Stimulated activated CD8-positive, alpha-beta memory T cell treated with anti-CD3 and anti-CD28 coated beads, Interleukin-15, amount 100 ng/mL, for 48 hours (primary cell): Measurements from ENCODE around the gene DUS3L.
"Not testable (repeated sequence)": the region's sequence is repeated elsewhere in the genome, so short reads cannot be mapped to it uniquely, and the experiment has no call there.

ENCODE experiments used
- DNase-seq, 2 donors: peaks; one replicate each; pipeline ENCODE4 v3.0.0-alpha.2; 2020; ENCODE audit warnings: low read depth in 2 of 2

Gene DUS3L

DNA sequence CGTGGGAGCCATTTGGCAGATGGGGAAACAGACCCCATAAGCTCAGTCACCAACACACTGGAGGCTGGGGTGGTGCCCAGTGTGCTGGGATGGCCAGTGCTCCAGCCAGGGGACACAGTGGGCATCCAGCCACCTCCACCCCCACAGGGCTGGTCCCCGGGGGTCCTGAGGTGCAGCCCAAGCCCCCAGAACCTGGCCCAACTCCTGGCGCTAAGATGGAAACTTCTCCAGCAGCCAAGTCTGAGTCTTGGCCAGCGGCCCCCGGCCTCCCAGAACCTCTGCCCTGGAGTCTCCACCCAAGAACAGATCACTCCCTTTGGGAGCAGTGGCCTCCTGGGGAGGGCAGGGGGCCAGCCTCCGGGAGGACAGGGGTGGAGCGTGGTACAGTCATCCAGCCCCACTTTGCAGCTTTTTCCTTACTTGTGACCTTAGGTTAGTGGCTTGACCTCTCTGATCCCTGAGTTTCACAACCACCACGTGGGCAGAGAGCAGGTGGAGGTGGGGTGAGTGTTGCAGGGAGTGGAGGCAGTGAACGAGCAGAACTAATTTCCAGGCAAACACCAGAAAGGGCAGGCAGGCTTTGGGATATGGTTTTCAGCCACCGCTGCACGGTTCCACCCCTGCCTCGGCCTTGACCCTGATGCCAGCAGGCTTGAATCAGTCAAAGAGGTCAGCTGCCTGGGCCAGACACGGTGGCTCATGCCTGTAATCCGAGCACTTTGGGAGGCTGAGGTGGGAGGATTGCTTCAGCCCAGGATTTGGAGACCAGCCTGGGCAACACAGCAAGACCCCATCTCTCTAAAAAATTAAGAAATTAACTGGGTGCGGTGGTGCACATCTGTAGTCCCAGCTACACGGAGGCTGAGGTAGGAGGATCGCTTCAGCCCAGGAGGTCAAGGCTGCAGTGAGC lies 9.7 kb upstream of the DUS3L start:
- DNase-seq, result no peak

DNA sequence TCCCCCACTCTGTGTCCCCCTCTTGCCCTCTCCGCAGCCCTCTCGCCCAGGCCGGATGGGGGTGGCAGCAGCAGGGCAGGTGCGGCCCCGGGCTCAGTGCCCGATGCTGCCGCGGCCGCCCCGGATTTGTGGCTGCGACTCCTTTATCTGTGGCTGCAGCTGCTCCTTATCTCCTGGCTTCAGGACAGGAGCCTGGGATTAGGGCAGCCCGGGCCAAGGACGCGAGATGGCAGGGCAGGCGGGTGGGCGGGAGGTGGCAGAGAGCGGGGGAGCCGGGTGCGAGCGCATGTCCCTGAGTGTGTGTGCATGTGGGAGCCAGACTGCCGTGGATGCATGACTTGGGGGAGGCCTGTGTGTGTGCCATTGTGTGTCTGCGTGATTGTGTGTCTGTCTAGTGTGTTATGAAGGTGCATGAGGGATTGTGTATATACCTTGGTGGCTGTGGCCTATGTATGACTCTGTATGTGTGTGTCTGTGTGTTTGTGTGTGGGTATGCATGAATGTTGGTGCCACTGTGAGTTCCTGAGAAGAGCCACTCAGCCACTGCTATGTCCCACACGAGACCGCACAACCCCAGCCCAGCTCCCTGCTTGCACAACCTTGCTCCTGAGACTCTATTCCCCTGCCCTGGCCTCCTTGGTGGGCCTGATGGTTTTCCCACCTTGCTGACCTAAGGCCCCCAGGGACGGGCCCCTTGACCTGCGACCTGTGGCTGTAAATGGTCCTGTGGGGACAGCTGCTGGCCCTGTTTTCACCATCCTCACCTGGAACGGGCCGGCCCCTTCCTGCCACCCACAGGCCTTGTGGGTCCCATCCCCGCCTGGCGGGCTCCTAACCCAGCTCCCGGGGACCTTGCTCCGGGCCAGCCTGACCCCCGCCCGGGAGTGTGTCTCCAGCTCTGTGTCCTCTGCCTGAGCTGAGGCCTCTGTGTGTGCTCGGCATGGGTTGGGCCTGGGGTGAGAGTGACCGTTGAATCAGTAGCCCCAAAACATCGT lies 8.6 kb upstream of the DUS3L start:
- DNase-seq, result no peak

DNA sequence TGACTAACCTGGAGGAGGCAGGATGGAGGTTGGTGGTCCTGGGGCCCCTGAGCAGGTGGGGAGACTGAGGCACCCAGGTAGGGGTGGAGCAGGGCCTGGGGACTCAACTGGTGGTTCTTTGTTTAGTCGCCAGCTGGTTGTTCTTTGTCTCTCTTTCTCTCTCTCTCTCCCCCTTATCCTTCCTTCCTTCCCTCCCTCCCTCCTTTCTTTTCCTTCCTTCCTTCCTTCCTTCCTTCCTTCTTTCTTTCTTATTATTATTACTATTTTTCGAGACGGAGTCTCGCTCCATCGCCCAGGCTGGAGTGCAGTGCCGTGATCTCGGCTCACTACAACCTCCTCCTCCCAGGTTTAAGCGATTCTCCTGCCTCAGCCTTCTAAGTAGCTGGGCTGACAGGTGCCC lies 7.3 kb upstream of the DUS3L start:
- DNase-seq, result no peak

DNA sequence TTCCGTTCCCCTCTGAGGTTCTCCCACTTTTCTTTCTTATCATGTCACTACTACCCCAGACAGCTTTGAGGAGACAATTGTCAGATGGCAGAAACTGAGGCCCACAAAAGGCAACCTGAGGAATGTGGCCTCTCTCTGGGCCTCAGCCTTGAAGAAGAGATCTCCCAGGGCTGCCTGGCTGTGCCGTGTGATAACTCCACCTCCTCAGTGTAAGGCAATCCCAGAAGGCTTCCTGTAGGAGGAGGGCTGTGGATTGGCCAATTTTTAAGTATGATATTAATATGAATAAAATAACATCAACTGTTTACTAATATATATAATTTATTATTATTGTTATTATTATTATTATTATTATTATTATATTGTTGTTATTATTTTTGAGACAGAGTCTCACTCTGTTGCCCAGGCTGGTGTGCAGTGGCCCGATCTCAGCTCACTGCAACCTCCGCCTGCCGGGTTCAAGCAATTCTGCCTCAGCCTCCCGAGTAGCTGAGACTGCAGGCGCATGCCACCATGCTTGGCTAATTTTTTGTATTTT lies 4.5 kb upstream of the DUS3L start:
- no peak for DNase-seq

DNA sequence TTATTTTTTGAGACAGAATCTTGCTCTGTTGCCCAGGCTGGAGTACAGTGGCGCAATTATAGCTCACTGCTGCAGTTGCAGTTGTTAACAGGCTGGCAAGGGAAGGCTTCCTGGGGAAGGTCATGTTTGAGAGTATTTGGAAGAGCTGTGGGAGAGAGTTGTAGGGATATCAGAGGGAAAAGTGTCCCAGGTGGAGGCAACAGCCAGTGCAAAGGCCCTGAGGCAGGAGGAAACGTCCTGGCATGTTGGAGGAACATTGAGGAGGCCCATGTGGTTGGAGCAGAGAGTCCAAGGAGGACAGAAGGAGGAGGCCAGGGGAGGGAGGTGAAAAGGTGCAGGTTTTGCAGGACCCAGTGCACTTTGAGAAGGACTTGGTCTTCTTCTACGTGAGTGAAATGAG lies 2.2 kb upstream of the DUS3L start:
- DNase-seq, result no peak

DNA sequence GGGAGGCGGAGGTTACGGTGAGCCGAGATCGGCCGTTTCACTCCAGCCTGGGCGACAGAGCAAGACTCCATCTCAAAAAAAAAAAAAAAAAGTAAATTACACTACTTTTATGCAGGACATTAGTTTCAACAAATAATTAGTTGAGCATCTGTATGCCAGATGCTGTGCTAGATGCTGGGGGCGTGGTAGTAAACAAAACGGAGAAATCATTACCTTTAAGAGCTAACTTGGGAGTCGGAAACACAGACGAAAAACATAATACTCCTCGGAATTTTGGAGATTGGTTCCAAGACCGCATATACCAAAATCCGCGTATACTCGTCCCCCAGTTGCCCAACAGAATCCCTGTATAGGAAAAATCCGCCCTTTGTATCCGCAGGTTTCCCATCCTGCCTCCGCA lies 1.3 kb upstream of the DUS3L start:
- no peak for DNase-seq

DNA sequence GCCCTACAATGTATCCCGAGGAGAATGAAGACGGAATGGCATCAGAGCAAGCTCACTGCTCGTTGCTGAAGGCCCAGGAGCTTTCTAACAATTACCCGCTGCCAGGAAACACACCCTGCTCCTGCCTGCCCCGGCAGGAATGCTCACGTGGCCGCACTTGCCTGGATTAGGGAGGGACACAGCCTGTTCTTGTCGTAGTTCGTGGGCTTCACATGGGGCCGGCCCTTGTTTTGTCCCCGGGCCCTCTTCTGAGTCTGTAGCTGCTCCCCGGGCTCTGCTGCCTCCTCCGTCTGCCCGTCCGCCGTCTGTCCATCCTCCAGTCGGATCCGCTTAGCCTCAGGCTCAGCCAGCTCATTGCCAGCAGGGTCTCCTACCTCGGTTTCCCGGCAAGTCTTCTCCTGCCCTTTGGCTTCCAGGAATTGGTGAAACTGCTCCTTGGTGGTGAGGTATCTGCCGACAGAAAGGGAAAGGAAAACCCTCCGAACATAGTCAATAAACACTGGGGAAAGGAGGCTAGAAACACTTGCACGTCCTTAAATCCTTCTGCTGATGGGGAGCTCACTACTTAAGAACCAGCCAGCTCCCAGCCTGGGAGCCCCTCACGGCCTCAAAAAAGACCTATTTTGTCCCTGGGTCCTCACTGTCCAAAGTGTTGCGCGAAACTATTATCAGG lies 941 bp downstream of the DUS3L start:
- no peak for DNase-seq

DNA sequence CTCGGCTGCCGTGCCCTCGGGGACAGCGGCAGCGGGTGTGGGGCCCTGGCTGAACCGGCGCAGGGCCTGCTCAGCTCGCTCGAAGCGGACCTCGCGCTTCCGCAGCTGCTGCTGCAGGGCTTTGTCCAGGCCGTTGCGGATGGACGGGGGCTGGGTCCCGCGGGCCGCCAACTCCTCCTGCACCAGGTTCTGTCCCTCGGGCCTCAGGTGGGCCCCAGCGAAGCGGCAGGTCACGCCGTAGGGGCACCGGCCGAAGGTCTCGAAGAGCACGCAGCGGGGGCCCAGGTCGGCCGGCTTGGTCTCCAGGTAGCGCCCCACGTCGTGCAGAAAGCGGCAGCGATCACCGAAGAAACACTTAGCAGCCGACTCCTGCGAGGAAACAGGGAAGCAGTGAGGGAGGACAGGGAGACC lies 1.6 kb downstream of the DUS3L start:
- no peak for DNase-seq

DNA sequence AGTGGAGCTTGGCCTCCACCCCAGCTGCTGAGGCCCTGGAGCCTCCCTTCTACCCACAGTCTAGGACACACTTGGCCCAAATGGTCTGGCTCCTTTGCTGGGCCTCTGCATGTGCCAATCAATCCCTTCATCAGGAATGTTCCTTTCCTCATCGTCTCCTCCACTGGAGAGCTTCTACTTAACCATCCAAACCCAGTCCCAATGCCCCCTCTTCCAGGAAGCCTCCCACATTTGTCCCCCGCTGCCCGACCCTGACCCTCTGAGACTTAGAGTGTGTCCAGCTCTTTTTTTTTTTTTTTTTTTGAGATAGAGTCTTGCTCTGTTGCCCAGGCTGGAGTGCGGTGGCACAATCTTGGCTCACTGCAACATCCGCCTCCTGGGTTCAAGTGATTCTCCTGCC lies 2.5 kb downstream of the DUS3L start:
- no peak for DNase-seq

DNA sequence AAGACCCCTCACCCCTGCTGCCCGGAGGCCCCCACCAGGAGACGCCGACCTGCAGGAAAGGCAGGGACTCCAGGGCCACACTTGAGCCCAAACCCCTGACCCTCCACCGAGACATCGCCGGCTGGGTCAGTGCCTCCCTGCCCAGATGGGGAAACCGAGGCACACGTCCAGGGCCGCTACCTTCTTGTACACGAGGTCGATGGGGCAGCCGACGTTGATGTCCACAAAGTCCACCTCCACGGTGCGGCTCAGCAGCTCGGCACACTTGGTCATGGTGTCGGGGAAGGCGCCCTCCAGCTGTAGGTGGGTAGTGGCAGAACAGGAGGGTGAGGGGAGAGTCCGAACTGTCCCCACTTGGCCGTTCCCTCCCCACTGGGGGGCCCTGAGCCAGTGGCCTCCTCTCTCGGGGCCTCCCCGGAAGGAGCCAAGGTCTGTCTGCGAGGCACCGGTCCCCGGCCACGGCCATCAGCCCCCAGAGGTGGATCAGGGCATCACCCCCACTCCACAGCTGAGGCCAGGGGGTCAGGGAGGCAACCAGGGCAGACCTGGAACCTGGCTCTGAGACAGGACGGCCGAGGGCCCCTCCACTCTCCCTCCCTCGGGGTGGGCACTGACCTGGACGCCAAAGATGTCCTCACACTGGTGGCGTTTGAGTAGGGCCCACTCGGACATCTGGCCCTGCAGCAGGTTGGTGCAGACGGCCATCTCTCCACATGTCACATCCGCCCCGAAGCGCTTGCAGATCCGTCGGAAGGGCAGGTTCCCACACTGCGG lies 3.4 kb downstream of the DUS3L start:
- DNase-seq, result no peak

DNA sequence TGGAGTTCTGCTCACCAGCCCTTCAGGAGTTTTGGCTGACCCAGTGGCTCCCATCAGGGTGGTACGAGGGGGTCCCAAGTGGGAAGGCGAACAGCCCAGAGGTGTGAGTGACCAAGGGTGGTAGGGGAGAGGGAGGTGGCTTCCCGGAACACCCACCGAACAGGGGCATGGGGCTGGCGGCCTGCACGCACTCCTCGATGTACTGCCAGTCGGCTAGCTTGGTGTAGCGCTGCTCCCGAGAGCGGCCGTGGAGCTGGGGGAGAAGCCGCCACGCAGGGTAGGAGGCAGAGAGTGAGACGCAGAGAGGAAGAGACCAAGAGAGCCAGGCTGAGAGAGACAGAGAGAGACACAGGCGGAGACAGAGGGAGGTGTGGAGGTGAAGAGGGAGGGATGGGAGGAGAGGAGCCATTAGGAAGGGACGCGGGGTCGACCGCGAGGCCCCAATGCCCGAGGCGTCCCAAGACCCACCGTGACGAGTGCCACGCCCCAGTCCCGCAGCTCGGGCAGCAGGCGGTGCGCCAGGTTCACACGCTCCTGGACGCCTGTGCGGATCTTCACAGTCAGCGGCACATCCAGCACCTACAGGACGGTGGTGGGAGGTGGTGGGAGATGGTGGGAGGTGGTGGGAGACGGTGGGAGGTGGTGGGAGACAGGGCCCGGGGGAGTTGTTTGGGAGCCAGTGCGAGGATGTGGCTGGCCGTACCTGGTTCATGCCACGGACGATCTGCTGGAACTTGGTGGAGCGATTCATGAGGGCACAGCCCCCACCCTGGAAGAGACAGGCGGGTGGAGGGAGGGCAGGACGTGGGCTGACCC lies 4.2 kb downstream of the DUS3L start:
- no peak for DNase-seq

DNA sequence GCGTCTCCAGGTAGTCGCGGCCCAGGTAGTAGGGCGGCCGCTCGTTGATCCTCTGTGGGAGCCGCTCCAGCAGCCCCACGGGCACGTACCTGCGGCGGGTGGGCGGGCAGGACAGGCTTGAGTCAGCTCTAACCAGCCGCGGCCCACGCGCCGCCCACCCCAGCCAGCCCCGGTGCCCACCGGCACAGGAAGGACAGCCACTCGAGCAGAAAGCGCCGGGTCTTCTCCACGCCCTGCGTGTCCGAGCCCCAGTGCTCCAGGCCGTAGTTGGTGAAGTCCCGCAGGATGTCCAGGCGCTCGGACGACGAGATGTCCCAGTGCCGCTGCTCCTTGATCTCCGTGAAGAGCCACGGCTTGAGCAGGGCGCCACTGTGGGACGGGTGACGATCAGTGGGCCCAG lies 5.5 kb downstream of the DUS3L start:
- DNase-seq, result no peak

DNA sequence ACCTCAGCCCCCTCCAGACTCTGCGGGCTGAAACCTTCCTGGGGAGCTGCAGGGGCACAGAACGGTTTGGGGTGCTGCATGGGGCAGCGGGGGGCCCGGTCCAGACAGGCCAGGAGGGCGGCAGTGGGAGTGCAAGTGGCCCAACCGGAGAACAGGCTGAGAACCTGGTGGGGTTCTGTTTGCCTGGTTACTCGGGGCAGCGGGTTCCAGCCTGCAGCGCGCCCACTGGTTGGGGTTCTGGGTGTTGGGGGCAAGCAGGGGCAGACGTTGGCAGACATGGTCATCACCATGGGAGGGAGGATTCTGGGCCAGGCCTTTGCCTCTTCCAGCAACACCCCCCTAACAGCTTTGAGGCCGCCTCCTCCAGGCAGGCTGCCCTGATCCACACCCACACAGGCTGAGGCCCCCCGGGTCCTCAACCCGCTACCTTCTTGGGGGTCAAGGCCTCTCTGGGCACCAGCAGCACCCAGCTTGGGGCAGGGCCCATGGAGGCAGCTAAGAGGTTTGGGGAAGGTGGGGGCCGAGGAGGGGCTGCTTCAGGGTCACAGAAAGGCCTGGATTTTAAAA lies 6.3 kb downstream of the DUS3L start, which contains the start of gene PRR22:
Gene PRR22, minus strand, starts transcription at position 166 of the 567 bp plus-strand sequence. Its CDS starts 86 bp downstream, at position 80.
- DNase-seq, result no peak

DNA sequence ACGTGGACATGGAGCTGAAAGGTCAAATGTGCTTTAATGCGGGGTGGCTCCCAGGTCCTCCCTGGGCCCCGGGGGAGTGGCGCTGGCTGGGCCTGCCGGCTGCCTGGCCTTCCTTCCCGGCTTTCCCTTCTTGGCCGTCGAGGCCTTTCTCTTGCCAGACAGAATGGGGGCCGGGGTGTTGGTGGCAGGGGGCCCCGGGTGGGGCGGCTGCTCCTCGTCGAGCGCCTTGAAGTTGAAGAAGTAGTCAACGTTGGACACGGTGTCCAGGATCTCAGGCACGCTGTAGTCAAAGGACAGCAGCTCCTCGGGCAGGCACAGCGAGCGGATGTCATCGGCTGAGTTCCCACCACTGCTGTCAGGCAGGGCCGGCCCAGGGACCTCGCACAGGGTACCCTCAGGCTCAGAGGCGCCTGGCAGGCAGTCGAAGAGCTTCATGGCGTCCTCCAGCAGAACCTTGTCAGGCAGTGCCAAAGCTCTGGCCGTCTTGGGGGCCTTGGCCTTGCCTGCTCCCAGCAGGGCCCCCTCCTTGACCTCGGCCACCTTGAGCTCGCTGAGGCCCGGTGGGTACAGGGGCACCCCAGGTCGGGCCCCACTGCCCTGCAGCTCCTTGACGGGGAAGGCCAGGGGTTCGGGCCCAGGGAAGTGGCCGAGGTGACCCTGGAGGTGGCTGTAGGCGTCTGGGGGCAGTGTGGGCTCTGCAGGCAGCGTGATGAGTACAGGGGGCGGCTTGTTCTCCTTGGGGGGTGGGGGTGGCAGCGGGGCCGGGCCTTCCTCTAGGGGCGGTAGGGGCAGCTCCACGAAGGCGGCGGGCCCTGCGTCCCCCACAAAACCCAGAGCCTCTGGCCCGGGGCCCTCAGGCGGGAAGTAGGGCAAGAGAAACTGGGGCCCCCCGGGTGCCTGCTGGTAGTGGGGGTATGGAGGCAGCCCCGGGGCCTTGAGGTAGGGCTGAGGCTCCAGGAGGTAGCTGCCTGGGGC lies 7.7 kb downstream of the DUS3L start:
- DNase-seq, result no peak

DNA sequence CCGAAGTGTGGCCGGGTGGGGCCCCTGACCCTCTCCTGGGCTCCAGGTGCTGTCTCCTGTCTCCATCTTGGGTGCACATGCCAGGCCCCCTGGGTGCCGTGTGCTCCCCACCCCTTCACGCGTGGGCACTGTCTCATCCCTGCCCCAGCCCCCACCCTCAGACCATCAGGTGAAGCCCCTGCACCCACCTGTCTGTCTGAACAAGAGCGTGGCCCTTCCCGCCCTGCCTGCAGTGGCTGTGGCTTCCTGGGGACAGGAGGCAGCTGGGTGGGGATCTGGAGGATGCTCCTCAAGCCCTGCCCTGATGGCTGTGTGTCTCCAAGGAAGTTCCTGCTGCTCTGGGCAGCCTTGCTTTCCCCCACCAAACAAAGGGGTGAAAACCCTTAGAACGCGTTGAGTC lies 8.6 kb downstream of the DUS3L start:
- DNase-seq, result no peak

DNA sequence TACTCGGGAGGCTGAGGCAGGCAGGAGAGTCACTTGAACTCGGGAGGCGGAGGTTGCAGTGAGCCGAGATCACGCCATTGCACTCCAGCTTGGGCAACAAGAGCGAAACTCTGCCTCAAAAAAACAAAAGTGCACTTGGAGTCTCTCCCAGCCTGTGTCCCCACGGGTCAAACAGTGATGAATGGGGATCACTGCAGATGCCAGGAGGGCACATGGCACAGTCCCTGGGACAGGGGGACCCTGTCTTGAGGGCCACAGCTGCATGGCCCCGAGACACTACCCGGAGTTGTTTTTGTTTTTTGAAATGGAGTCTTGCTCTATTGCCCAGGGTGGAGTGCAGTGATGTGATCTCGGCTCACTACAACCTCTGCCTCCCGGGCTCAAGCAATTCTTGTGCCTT lies 10.0 kb downstream of the DUS3L start:
- not testable (repeated sequence) for DNase-seq

DNA sequence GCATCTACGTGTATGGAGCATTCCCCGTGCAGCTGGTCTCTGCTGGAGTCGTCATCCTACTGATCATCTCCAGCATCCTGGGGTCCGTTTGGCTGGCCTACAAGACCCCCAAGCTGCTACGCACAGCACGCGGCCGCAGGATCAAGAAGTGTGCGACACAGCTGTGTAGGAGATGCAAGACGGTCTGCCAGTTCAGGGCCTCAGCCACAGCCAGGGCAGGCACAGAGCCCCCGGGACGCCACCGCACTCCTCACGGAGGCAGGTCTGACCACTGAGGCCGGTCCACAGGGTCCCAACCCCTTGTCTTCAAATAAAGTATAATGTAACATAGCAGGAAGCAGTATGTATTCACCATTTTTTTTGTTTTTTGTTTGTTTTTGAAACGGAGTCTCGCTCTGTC lies 12.6 kb downstream of the DUS3L start:
- DNase-seq, result no peak

DNA sequence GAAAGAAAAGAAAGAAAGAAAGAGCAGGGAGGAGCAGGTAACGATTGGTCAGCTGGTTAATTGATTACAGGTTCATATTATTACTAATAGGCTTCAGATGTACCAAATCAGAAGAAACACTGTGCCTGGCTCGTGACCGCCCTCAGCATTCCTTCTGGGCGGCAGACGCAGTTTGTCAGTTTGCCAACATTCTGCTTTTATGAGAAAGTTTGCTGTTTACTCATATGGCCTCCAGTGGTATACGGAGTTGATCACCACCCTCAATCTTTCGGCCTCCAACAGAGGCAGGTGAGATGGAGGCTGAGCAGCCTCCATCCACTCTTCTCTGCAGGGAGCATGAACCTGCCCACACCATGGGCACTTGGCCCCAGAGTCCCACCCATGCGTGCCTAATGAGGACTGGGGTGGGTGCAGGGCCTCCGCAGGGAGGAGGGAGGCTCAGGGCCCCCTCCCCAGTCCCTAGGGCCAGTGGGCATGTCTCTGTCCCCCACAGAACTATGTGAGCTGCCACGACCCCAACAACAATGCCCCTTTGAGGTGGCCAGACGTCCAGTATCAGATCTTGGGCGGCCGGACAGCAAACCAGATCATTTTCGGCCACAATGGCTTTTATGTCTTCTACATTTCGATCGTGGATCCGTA lies 15.2 kb downstream of the DUS3L start:
- no peak for DNase-seq
